Measurements from ENCODE around the gene METRNL.
"Not testable (repeated sequence)": the region's sequence is repeated elsewhere in the genome, so short reads cannot be mapped to it uniquely, and the experiment has no call there.

Gene METRNL

GRCh38 chr17:83109793-83110645, 30.6 kb downstream of the METRNL start:
- DNase-seq, result no peak

GRCh38 chr17:83110735-83111134, 31.3 kb downstream of the METRNL start:
- no peak for DNase-seq

- no peak for DNase-seq
Observed at GRCh38 chr17:83111516-83112282, 32.3 kb downstream of the METRNL start.

GRCh38 chr17:83113381-83113780, 34.0 kb downstream of the METRNL start:
- DNase-seq, result no peak

- no peak for DNase-seq
Observed at GRCh38 chr17:83113792-83114191, 34.4 kb downstream of the METRNL start.

- DNase-seq, result no peak
Observed at GRCh38 chr17:83114706-83115105, 35.3 kb downstream of the METRNL start.

GRCh38 chr17:83115202-83115651, 35.8 kb downstream of the METRNL start:
- DNase-seq, result no peak

- DNase-seq, result no peak
Observed at GRCh38 chr17:83115832-83116231, 36.4 kb downstream of the METRNL start.

- no peak for DNase-seq
Observed at GRCh38 chr17:83116311-83116771, 36.9 kb downstream of the METRNL start.

- no peak for DNase-seq
Observed at GRCh38 chr17:83116783-83117555, 37.6 kb downstream of the METRNL start.

GRCh38 chr17:83117583-83117982, 38.2 kb downstream of the METRNL start:
- no peak for DNase-seq

GRCh38 chr17:83118071-83118841, 38.8 kb downstream of the METRNL start:
- DNase-seq, result no peak

GRCh38 chr17:83119987-83120864, 40.8 kb downstream of the METRNL start:
- no peak for DNase-seq

GRCh38 chr17:83121473-83121872, 42.1 kb downstream of the METRNL start:
- DNase-seq, result not testable (repeated sequence)

- no peak for DNase-seq
Observed at GRCh38 chr17:83121921-83122820, 42.8 kb downstream of the METRNL start.

GRCh38 chr17:83122834-83123233, 43.4 kb downstream of the METRNL start:
- DNase-seq, result no peak

GRCh38 chr17:83123896-83124801, 44.7 kb downstream of the METRNL start:
- DNase-seq, result no peak

- no peak for DNase-seq
Observed at GRCh38 chr17:83124871-83125514, 45.6 kb downstream of the METRNL start.
